ENCODE measurements around the gene TBX19. TPM values are rescaled to one million over a fixed set of nuclear protein-coding genes. Genes with fewer than 3 reads are reported as not detected.

The TBX19 gene
- total RNA-seq, 1 donor from 2014 or later = 3.9 TPM

- intact Hi-C loops (cut with DNase I) = no loop called here
- H3K4me1 ChIP-seq = no peaks in the 10 kb centered on the region
- H3K27ac ChIP-seq = no peak overlapping the region
- H3K4me3 ChIP-seq = no peak overlapping the region
- no peak for DNase-seq (ENCODE audit: extremely low spot score in 2 of 2)
- TF ChIP-seq CTCF (IDR thresholded peaks at IDR 0.05) = no peak
- no peak for TF ChIP-seq POLR2AphosphoS5 (IDR thresholded peaks at IDR 0.05; ENCODE audit: insufficient read depth in 1 of 2, low read depth in 1 of 2)
- TF ChIP-seq POLR2A (IDR thresholded peaks at IDR 0.05) = no peak
- H3K27me3 ChIP-seq = no peaks in the 10 kb centered on the region
- H3K36me3 ChIP-seq = no peaks in the 10 kb centered on the region
- no peaks in the 10 kb centered on the region for H3K9me3 ChIP-seq
Measured at GRCh38 chr1:168361252-168361651, 80.6 kb downstream of the TBX19 start.

- no peaks in the 10 kb centered on the region for H3K36me3 ChIP-seq
- no peak for DNase-seq (ENCODE audit: extremely low spot score in 2 of 2)
- H3K9me3 ChIP-seq = no peaks in the 10 kb centered on the region
- no peak for TF ChIP-seq CTCF (IDR thresholded peaks at IDR 0.05)
- TF ChIP-seq POLR2AphosphoS5 (IDR thresholded peaks at IDR 0.05; ENCODE audit: insufficient read depth in 1 of 2, low read depth in 1 of 2) = no peak
- TF ChIP-seq POLR2A (IDR thresholded peaks at IDR 0.05) = no peak
- H3K27me3 ChIP-seq = no peaks in the 10 kb centered on the region
- intact Hi-C loops (cut with DNase I) = no loop called here
- H3K27ac ChIP-seq = no peak overlapping the region
- H3K4me3 ChIP-seq = no peak overlapping the region
- H3K4me1 ChIP-seq = no peaks in the 10 kb centered on the region
Measured at GRCh38 chr1:168362991-168363390, 82.3 kb downstream of the TBX19 start.

Small RNA genes lying within 50 kb of the gene (small RNA-seq; reads per million reads assigned to genes)
- gene RNU6-1310P = not detected

Other genes with a start within 250 kb of the TBX19 start
- gene GPR161, start 143.9 kb upstream of the TBX19 start, total RNA-seq = 15.7 TPM
- gene TIPRL, start 101.9 kb upstream of the TBX19 start, total RNA-seq = 20.4 TPM
- 35.1 TPM for gene SFT2D2, start 54.9 kb upstream of the TBX19 start, total RNA-seq

Measured in vagina (tissue), 2 donors.